Astrocyte (in vitro differentiated cells and primary cell): ENCODE measurements around the gene STAB1. TPM values are rescaled to one million over a fixed set of nuclear protein-coding genes. Genes with fewer than 3 reads are reported as not detected.
A peak's percentile ranks its signal among the peaks of the same experiment; 100 is the strongest.

Experiments
- DNase-seq: peaks from one replicate; pipeline ENCODE4 v3.0.0-alpha.2; 2010; ENCODE audit warnings: low read depth
- FAIRE-seq: peaks from 2 replicates; lab custom pipeline; 2011; peaks lifted over from hg19 to GRCh38; lab: Jason Lieb, UNC
- H2AFZ ChIP-seq: 2 replicates; pipeline ENCODE4 v1.6.0; 2012; ENCODE audit warnings: low read depth, low read length, inconsistent platforms
- H3K27ac ChIP-seq: 2 replicates; pipeline ENCODE4 v1.5.1; 2011; ENCODE audit warnings: low read depth, low read length, inconsistent platforms
- H3K27me3 ChIP-seq: 2 replicates; pipeline ENCODE4 v1.6.0; 2011; ENCODE audit warnings: low read length, inconsistent platforms; ENCODE audit not compliant: insufficient read depth
- H3K36me3 ChIP-seq: 2 replicates; pipeline ENCODE4 v1.5.1; 2011; ENCODE audit warnings: low read length, inconsistent platforms; ENCODE audit not compliant: insufficient read depth
- H3K4me1 ChIP-seq: 2 replicates; pipeline ENCODE4 v1.5.1; 2011; ENCODE audit warnings: low read length, inconsistent platforms; ENCODE audit not compliant: insufficient read depth
- H3K4me2 ChIP-seq: 2 replicates; pipeline ENCODE4 v1.6.0; 2012; ENCODE audit warnings: low read length, inconsistent platforms
- H3K4me3 ChIP-seq: 2 replicates; pipeline ENCODE4 v1.5.1; 2011; ENCODE audit warnings: low read depth, mild to moderate bottlenecking, low read length, inconsistent platforms; ENCODE audit not compliant: insufficient read depth
- H3K79me2 ChIP-seq: 2 replicates; pipeline ENCODE4 v1.6.0; 2012; ENCODE audit warnings: mild to moderate bottlenecking, low read length, inconsistent platforms; ENCODE audit not compliant: insufficient read depth
- H3K9ac ChIP-seq: 2 replicates; pipeline ENCODE4 v1.6.0; 2012; ENCODE audit warnings: mild to moderate bottlenecking, low read length, inconsistent platforms
- H3K9me3 ChIP-seq: 2 replicates; pipeline ENCODE4 v1.5.1; 2012; ENCODE audit warnings: low read depth, mild to moderate bottlenecking, low read length, inconsistent platforms; ENCODE audit not compliant: insufficient read depth
- H4K20me1 ChIP-seq: 2 replicates; pipeline ENCODE4 v1.6.0; 2012; ENCODE audit warnings: low read length, inconsistent platforms; ENCODE audit not compliant: insufficient read depth
- H3K27ac Mint-ChIP-seq: one replicate; pipeline ENCODE4 v1.8.0; 2021; ENCODE audit warnings: mild to moderate bottlenecking, mixed read lengths; ENCODE audit not compliant: unreplicated experiment
- H3K27me3 Mint-ChIP-seq: one replicate; pipeline ENCODE4 v1.8.0; 2021; ENCODE audit warnings: low read depth, mixed read lengths; ENCODE audit not compliant: unreplicated experiment
- H3K36me3 Mint-ChIP-seq: one replicate; pipeline ENCODE4 v1.8.0; 2021; ENCODE audit warnings: low read depth, mixed read lengths; ENCODE audit not compliant: unreplicated experiment
- H3K4me1 Mint-ChIP-seq: one replicate; pipeline ENCODE4 v1.8.0; 2021; ENCODE audit warnings: low read depth, mixed read lengths; ENCODE audit not compliant: unreplicated experiment
- H3K4me3 Mint-ChIP-seq: one replicate; pipeline ENCODE4 v1.8.0; 2021; ENCODE audit warnings: mild to moderate bottlenecking, moderate library complexity, mixed read lengths; ENCODE audit not compliant: unreplicated experiment
- H3K9me3 Mint-ChIP-seq: one replicate; pipeline ENCODE4 v1.8.0; 2021; ENCODE audit warnings: mild to moderate bottlenecking, mixed read lengths; ENCODE audit not compliant: unreplicated experiment
- CTCF ChIP-seq: IDR thresholded peaks from 2 replicates; pipeline ENCODE4 v1.5.1; 2011; ENCODE audit warnings: low read depth, mild to moderate bottlenecking, inconsistent platforms, low read length, moderate library complexity; ENCODE audit not compliant: insufficient read depth
- EZH2 ChIP-seq: IDR thresholded peaks from 2 replicates; pipeline ENCODE4 v1.6.1; 2012; ENCODE audit warnings: mild to moderate bottlenecking, low read length, inconsistent platforms; ENCODE audit not compliant: insufficient read depth
- total RNA-seq: library from RNA; stranded (reverse); gene quantifications from 2 replicates; pipeline ENCODE4 v1.2.1, GENCODE V29; 2021

STAB1 gene
- total RNA-seq, 1 donor from 2014 or later, result 0.39 TPM

GRCh38 chr3:52507359-52507758 lies 12.2 kb downstream of the STAB1 start:
- peaks cover 4% of the 10 kb centered on the region for H3K4me1 Mint-ChIP-seq
- no peaks in the 10 kb centered on the region for H3K9me3 Mint-ChIP-seq
- Histone ChIP-seq H3K27ac (no peak overlapping the region), H3K4me2 (no peak overlapping the region), H3K9ac (no peak overlapping the region), H3K79me2 (no peaks in the 10 kb centered on the region), H2AFZ (no peak overlapping the region), H3K27me3 (peaks cover under 1% of the 10 kb centered on the region), H3K4me3 (no peak overlapping the region), H3K4me1 (peaks cover 6% of the 10 kb centered on the region), H3K36me3 (no peaks in the 10 kb centered on the region), H4K20me1 (no peaks in the 10 kb centered on the region), H3K9me3 (no peaks in the 10 kb centered on the region)
- no peaks in the 10 kb centered on the region for H3K36me3 Mint-ChIP-seq
- H3K27me3 Mint-ChIP-seq, result peaks cover 36% of the 10 kb centered on the region
- FAIRE-seq (no peak), DNase-seq (peak; percentile 26)
- peak overlapping the region; percentile 64 for H3K27ac Mint-ChIP-seq
- TF ChIP-seq CTCF (no peak), EZH2 (no peak)
- H3K4me3 Mint-ChIP-seq, result no peak overlapping the region

- Histone ChIP-seq H3K27me3 (peaks cover 3% of the 10 kb centered on the region), H2AFZ (no peak overlapping the region), H3K9ac (no peak overlapping the region), H3K79me2 (no peaks in the 10 kb centered on the region), H3K27ac (no peak overlapping the region), H3K4me3 (no peak overlapping the region), H3K4me2 (no peak overlapping the region), H3K36me3 (no peaks in the 10 kb centered on the region), H3K9me3 (no peaks in the 10 kb centered on the region), H3K4me1 (peaks cover 6% of the 10 kb centered on the region), H4K20me1 (no peaks in the 10 kb centered on the region)
- DNase-seq, result no peak
- no peak overlapping the region for H3K27ac Mint-ChIP-seq
- H3K36me3 Mint-ChIP-seq, result no peaks in the 10 kb centered on the region
- H3K4me3 Mint-ChIP-seq, result no peak overlapping the region
- H3K27me3 Mint-ChIP-seq, result peaks cover 44% of the 10 kb centered on the region
- no peaks in the 10 kb centered on the region for H3K9me3 Mint-ChIP-seq
- TF ChIP-seq EZH2 (no peak), CTCF (no peak)
- H3K4me1 Mint-ChIP-seq, result peaks cover 4% of the 10 kb centered on the region
- no peak for FAIRE-seq
These were observed 14.7 kb downstream of the STAB1 start for GRCh38 chr3:52509753-52510328.

- no peak overlapping the region for H2AFZ ChIP-seq
- no peaks in the 10 kb centered on the region for H3K9me3 ChIP-seq
- no peaks in the 10 kb centered on the region for H3K79me2 ChIP-seq
- Mint-ChIP-seq H3K27ac (no peak overlapping the region), H3K4me3 (no peak overlapping the region), H3K9me3 (no peaks in the 10 kb centered on the region), H3K4me1 (peaks cover 4% of the 10 kb centered on the region), H3K27me3 (peaks cover 51% of the 10 kb centered on the region), H3K36me3 (no peaks in the 10 kb centered on the region)
- no peak overlapping the region for H3K9ac ChIP-seq
- no peak overlapping the region for H3K27ac ChIP-seq
- TF ChIP-seq EZH2 (no peak), CTCF (no peak)
- peaks cover 6% of the 10 kb centered on the region for H3K4me1 ChIP-seq
- DNase-seq (no peak), FAIRE-seq (no peak)
- H3K4me3 ChIP-seq, result no peak overlapping the region
- peaks cover 3% of the 10 kb centered on the region for H3K27me3 ChIP-seq
- no peak overlapping the region for H3K4me2 ChIP-seq
- H3K36me3 ChIP-seq, result no peaks in the 10 kb centered on the region
- no peaks in the 10 kb centered on the region for H4K20me1 ChIP-seq
These were observed 16.4 kb downstream of the STAB1 start for GRCh38 chr3:52511509-52511908.
